ENCODE measurements around the gene RPL31.

RPL31 gene

GRCh38 chr2:101001691-101002561 is at the start of gene RPL31:
TSS of gene RPL31 (plus strand) at chr2:101002289. CDS start at chr2:101002702, 413 bp downstream.
- peak; percentile 99 for DNase-seq

- no peak for DNase-seq
Observed at GRCh38 chr2:100952512-100952911, 49.6 kb upstream of the RPL31 start.

GRCh38 chr2:100953406-100954043 is 48.6 kb upstream of the RPL31 start:
- DNase-seq: no peak

GRCh38 chr2:100954044-100954420 is 48.1 kb upstream of the RPL31 start:
- DNase-seq: no peak

GRCh38 chr2:100955226-100955625 is 46.9 kb upstream of the RPL31 start:
- no peak for DNase-seq

GRCh38 chr2:100956081-100956480 is 46.0 kb upstream of the RPL31 start:
- DNase-seq: no peak

GRCh38 chr2:100957996-100958653 is 44.0 kb upstream of the RPL31 start:
- no peak for DNase-seq

GRCh38 chr2:100959225-100959880 is 42.7 kb upstream of the RPL31 start:
- no peak for DNase-seq

GRCh38 chr2:100960688-100961087 is 41.4 kb upstream of the RPL31 start:
- DNase-seq: no peak

GRCh38 chr2:100962366-100963025 is 39.6 kb upstream of the RPL31 start:
- DNase-seq: no peak

GRCh38 chr2:100963026-100963375 is 39.1 kb upstream of the RPL31 start:
- DNase-seq: no peak

GRCh38 chr2:100964222-100964621 is 37.9 kb upstream of the RPL31 start:
- DNase-seq: no peak

GRCh38 chr2:100964681-100965169 is 37.4 kb upstream of the RPL31 start:
- DNase-seq: no peak

GRCh38 chr2:100965596-100965995 is 36.5 kb upstream of the RPL31 start:
- DNase-seq: no peak

- no peak for DNase-seq
Observed at GRCh38 chr2:100967716-100968115, 34.4 kb upstream of the RPL31 start.

- no peak for DNase-seq
Observed at GRCh38 chr2:100968146-100969145, 33.6 kb upstream of the RPL31 start.

GRCh38 chr2:100969998-100970397 is 32.1 kb upstream of the RPL31 start:
- no peak for DNase-seq

GRCh38 chr2:100971221-100971620 is 30.9 kb upstream of the RPL31 start:
- DNase-seq: no peak

- no peak for DNase-seq
Observed at GRCh38 chr2:100972452-100972851, 29.6 kb upstream of the RPL31 start.

- no peak for DNase-seq
Observed at GRCh38 chr2:100974712-100975520, 27.2 kb upstream of the RPL31 start.

- DNase-seq: no peak
Observed at GRCh38 chr2:100975521-100975785, 26.6 kb upstream of the RPL31 start.
